GM19240 (cell line): ENCODE data around the gene KDM3B.
"Not testable (repeated sequence)": the region's sequence is repeated elsewhere in the genome, so short reads cannot be mapped to it uniquely, and the experiment has no call there.

Experiments used
- DNase-seq: peaks from one replicate; pipeline ENCODE4 v3.0.0; 2011; ENCODE audit warnings: low spot score; ENCODE audit not compliant: insufficient read length

KDM3B gene

GRCh38 chr5:138352071-138352721, at the start of gene KDM3B:
TSS of gene KDM3B (plus strand) at chr5:138352685. CDS start at chr5:138352796, 111 bp downstream.
- DNase-seq, result peak; percentile 88

GRCh38 chr5:138303372-138303771, 49.1 kb upstream of the KDM3B start:
- DNase-seq, result no peak

GRCh38 chr5:138305797-138306196, 46.7 kb upstream of the KDM3B start:
- no peak for DNase-seq

GRCh38 chr5:138315751-138316278, 36.7 kb upstream of the KDM3B start:
- no peak for DNase-seq

- DNase-seq, result no peak
Observed at GRCh38 chr5:138316355-138316754, 36.1 kb upstream of the KDM3B start.

- DNase-seq, result not testable (repeated sequence)
Observed at GRCh38 chr5:138318211-138318610, 34.3 kb upstream of the KDM3B start.

GRCh38 chr5:138330813-138331448, 21.6 kb upstream of the KDM3B start:
- DNase-seq, result no peak

GRCh38 chr5:138331449-138332368, 20.8 kb upstream of the KDM3B start, which contains the start of gene CDC25C:
TSS of gene CDC25C (minus strand) at chr5:138331804. CDS start at chr5:138331180, 624 bp downstream.
- peak; percentile 99 for DNase-seq

GRCh38 chr5:138334867-138335447, 17.5 kb upstream of the KDM3B start:
- no peak for DNase-seq

- DNase-seq, result no peak
Observed at GRCh38 chr5:138336952-138337684, 15.4 kb upstream of the KDM3B start.

GRCh38 chr5:138337685-138338410, 14.6 kb upstream of the KDM3B start, which contains the start of gene FAM53C:
TSS of gene FAM53C (plus strand) at chr5:138338266. CDS start at chr5:138341336, 3,070 bp downstream.
- peak; percentile 80 for DNase-seq

- no peak for DNase-seq
Observed at GRCh38 chr5:138338411-138339090, 13.9 kb upstream of the KDM3B start.

GRCh38 chr5:138339091-138339456, 13.4 kb upstream of the KDM3B start:
- no peak for DNase-seq

- no peak for DNase-seq
Observed at GRCh38 chr5:138339464-138339863, 13.0 kb upstream of the KDM3B start.

- no peak for DNase-seq
Observed at GRCh38 chr5:138340008-138340407, 12.5 kb upstream of the KDM3B start.

- DNase-seq, result no peak
Observed at GRCh38 chr5:138344887-138345622, 7.4 kb upstream of the KDM3B start.

- DNase-seq, result no peak
Observed at GRCh38 chr5:138346889-138347288, 5.6 kb upstream of the KDM3B start.

- DNase-seq, result no peak
Observed at GRCh38 chr5:138349852-138350562, 2.5 kb upstream of the KDM3B start.
